GM20000 (cell line): Measurements from ENCODE around the gene TCF4.

Experiments
- DNase-seq: peaks from one replicate; pipeline ENCODE4 v3.0.0; 2012; ENCODE audit warnings: low spot score
- TF ChIP-seq, protein P1 (sequence below): IDR thresholded peaks from 2 replicates; pipeline ENCODE4 v1.5.1; 2012; ENCODE audit warnings: mild to moderate bottlenecking, control low read depth; ENCODE audit errors: extremely low read depth, missing control alignments

The TCF4 gene

GRCh38 chr18:55585920-55586561, 2.0 kb downstream of the TCF4 start:
- no peak for DNase-seq
- TF ChIP-seq, protein P1, sequence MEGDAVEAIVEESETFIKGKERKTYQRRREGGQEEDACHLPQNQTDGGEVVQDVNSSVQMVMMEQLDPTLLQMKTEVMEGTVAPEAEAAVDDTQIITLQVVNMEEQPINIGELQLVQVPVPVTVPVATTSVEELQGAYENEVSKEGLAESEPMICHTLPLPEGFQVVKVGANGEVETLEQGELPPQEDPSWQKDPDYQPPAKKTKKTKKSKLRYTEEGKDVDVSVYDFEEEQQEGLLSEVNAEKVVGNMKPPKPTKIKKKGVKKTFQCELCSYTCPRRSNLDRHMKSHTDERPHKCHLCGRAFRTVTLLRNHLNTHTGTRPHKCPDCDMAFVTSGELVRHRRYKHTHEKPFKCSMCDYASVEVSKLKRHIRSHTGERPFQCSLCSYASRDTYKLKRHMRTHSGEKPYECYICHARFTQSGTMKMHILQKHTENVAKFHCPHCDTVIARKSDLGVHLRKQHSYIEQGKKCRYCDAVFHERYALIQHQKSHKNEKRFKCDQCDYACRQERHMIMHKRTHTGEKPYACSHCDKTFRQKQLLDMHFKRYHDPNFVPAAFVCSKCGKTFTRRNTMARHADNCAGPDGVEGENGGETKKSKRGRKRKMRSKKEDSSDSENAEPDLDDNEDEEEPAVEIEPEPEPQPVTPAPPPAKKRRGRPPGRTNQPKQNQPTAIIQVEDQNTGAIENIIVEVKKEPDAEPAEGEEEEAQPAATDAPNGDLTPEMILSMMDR: no peak

- DNase-seq: no peak
- TF ChIP-seq, protein P1: no peak
Measured at GRCh38 chr18:55585065-55585919, 2.7 kb downstream of the TCF4 start.

DNA sequence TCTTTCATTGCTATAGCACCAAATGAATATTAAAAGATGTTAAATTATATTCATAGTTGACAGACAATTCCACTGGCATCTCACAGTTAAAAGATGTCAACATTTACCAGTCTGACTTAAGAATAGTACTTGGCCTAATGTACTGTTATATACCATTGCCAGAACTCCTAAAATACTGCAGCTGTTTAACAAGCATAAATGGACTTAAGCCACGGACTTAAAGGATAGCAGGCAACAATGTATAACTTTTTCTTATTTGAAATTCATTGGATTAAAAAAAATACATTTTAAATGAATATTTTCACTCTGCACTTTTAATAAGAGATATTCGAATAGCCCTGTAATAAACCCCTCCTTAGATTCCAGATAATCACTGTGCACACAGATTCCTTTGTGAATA, 3.8 kb downstream of the TCF4 start:
- no peak for DNase-seq
- TF ChIP-seq, protein P1: no peak

- DNase-seq: no peak
- TF ChIP-seq, protein P1: no peak
Measured at GRCh38 chr18:55582325-55582724, 5.7 kb downstream of the TCF4 start.

DNA sequence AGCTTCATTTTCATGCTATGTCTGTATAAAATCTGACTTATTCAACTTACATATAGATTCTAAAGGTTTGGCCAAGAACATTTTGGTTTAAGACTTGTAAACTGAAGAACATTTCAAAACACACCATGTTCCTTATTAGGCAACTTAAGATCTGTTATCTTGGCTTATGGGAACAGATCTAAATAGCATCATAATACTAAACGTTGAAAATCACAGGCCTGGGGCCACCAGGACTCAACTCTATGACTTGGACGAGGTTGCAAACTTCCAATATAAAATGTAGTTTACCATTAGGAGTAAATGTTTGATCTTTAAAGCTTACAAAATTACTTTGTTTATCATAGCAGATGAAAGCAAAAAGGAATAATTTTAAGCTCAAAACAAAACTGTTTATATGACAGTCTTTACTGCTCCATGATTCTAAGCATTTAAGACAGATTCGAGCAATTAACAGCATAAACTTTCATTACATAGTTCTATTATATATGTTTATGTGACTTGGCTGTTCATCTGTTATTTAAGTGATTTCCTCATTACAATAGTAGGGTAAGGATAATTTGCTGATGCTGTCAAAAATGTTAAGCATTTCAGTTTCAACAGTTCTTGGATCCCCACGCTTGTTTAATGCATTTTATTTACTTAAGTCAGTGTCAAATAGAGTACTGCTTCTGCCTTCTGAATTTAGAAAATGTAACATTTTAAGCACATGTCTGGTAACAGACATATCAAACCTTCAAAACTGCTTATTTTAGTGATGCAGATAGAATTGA, 8.3 kb downstream of the TCF4 start:
- TF ChIP-seq, protein P1: no peak

GRCh38 chr18:55577812-55578539, 10.0 kb downstream of the TCF4 start:
- TF ChIP-seq, protein P1: no peak
- no peak for DNase-seq

More for the DNA sequence above, 8.3 kb downstream of the TCF4 start:
- no peak for DNase-seq
